IPS-11a (cell line): ENCODE results near the gene CNNM4.

Experiments used
- H3K4me3 ChIP-seq: one replicate; pipeline ENCODE4 v1.5.1; 2013; ENCODE audit warnings: low read depth, low read length, control low read depth

Gene CNNM4

DNA sequence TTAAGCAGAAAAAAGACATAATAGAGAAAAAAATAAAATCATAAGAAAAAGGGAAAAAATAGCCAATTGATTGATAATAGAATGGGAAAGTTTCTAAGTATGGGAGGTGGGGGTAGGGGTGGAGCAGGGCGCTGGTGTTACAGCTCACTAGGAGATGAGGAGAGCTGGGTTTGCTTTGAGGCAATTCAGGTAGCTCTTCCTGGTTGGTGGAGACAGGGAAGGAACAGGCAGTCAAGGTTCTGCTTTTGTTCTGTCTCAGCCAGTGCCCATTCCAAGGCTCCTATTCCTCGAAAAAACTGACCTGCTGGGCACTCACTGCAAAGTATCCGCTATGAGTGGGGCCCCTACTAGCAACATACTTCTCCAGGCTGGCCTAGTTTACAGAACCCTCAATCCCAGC lies 1.7 kb upstream of the CNNM4 start:
- H3K4me3 ChIP-seq = no peak overlapping the region

DNA sequence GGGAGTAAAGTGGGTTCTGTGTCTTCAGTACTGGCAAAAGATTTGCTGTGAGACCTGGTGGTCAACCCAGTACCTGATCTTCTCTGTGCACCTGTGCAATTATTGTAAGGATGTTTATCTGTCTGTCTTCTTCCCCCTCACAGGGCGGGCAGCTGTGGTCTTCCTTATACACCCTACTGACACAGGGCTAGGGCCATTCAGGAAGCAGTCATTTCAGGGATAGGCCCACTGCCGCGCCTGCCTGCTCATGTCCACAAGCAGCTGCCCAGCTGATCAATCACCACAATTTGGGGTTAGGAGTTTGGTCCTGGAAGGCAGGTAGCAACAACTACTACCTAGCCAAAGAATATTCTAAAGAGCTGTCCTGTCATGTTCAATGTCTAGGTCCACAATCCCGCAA lies 1.2 kb upstream of the CNNM4 start:
- H3K4me3 ChIP-seq = no peak overlapping the region

DNA sequence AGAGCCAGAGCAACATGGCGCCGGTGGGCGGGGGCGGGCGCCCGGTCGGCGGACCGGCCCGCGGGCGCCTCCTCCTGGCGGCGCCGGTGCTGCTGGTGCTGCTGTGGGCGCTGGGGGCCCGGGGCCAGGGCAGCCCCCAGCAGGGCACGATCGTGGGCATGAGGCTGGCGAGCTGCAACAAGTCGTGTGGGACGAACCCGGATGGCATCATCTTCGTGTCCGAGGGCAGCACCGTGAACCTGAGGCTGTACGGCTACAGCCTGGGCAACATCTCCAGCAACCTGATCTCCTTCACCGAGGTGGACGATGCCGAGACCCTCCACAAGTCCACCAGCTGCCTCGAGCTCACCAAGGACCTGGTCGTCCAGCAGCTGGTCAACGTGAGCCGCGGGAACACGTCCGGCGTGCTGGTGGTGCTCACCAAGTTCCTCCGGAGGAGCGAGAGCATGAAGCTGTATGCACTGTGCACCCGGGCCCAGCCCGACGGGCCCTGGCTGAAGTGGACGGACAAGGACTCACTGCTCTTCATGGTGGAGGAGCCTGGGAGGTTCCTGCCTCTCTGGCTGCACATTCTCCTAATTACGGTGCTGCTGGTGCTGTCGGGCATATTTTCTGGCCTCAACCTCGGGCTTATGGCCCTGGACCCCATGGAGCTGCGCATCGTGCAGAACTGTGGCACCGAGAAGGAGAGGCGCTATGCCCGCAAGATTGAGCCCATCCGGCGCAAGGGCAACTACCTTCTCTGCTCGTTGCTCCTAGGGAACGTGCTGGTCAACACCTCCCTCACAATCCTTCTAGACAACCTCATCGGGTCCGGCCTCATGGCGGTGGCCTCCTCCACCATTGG lies 507 bp downstream of the CNNM4 start:
- H3K4me3 ChIP-seq = peak overlapping the region; percentile 50

DNA sequence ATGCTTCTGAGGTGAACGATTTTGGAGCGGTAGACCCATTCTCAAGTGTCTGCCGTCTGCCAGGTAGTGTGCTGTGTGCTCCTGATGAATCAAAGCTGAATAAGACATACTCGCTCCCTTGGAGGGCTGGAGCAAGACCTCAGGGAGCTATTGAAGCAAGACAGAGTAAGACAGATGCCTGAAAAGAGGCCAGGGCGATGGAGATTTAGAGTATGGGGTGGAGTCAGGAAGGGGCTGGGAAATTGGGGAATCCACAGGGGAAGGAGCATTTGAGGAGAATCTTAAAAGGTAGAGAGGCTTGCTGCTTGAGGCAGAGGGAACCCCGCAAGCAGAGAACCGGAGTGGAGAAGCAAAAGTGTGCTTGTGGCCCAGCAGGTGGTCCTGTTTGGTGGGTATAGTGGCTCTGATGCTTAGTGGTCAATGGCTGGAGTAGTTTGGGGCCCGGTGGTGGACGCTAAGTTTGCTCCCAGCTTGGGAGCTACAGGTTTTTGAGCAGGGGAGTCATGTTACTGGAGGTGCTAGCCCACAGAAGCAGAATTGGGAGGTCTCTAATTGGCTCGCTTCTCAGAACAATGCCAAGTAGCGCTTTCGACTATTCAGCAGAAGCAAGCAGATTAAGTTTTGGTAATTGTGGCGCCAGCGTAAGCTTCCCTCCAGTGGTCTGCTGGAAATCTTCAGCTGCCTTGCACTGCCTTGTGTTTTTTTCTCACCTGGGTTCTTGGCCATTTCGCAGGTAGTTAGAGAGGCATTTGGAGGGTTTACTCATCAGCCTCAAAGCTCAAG lies 2.0 kb downstream of the CNNM4 start:
- H3K4me3 ChIP-seq = peak overlapping the region; percentile 24

DNA sequence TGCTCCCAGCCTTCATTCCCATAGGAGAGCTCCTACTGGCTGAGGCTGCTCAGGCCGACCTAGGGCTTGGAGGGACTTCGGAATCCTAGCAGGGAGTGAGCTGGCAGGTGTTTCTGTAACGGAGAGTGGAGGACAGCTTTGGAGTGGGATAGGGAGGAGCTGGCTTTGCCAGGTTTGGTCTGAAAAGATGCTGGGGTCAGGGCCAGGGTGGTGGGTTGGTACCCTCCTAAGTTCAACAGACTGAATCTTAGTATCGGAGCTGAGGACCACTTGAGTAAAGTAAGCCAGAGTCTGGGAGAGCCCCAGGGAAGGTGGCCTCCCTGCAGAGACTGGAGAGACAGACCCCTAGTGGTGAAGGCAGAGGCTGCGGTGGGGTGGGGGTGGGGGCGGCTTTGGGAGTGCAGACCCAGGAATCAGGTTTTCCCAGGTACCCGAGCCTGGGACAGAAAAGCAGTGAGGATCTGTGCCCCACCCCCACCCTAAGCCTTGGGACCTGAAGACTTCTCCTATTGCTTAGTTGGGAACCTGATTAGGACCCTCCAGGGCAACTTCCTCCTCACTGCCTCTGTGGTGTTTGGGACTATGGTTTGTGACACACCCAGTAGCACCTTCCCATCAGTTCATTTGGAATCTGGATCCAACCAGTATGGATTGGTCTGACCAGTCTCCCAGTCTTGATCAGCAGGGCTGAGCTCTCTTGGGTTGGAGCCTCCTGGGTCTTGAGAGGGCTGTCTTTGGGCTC lies 3.0 kb downstream of the CNNM4 start:
- H3K4me3 ChIP-seq = no peak overlapping the region

DNA sequence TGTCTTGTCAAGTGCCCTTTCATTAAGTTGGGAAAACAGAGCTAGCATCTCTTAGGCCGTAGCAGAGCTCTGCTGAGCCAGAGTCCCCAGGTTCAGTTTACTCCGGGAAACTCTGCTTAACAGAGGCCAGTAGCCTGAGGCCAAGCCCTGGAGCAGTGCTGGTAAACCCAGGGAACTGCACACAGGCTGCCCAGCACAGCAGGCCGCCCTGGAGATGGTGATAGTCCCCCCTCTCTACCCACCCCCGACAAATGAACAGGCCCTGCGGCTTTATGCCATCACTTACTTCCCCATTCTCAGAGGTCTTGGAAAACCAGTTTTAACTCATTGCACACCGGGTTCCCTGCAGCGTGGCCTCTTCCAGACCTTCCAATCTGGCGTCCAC lies 3.5 kb downstream of the CNNM4 start:
- H3K4me3 ChIP-seq = no peak overlapping the region

DNA sequence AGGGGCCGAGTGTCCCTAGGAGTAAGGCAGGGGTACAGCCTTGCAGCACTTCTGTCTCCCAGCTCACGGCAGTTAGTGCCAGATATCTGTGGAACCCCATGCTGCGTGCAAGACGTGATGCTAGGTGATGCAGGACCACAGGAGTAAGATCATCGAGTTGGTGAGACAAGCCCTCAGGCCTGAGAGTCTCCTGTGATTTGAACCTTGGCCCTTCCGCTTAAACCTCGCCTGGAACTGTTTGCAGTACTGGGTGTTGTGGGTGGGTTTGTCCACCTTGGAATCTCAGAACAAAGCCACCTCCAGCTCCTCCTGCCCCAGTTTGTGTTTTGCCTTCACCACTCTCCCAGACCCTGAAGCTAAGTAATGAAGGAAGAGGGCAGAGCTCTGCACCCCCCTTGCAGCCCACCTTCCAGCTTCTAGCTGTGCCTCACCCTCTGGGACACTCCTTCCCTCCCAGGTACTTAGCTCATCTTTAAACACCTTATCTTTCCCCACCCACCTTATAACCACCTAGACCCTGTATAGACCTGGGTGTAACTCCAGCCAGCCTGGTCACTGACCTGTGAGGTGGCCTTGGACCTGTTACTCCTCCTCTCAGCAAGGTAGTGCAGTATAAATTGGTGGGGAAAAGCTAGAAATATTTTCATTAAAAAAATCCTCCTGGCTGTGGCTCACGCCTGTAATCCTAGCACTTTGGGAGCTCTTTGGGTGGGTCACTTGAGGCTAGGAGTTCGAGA lies 6.6 kb downstream of the CNNM4 start:
- H3K4me3 ChIP-seq = no peak overlapping the region

DNA sequence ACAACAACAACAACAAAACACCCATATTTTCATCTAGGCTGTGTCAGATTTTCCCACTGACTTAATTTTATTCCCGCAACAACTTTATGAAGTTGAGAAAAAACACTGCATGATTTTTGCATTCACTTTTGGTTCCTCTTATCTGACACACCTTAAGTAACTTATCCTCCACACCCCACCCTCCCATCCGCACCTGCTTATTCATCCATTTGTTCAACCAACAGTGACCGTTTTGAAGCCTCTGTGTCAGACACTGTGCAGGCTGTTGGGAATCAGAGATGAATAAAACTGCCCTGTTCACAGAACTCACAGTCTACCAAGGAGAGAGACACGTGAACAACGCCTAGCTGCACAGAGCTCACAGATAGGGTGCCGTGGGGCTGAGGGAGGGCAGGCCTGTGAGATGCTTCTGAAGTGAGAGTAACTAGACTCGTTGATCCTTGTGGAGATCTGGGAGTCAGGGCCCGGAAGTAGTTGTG lies 7.4 kb downstream of the CNNM4 start:
- H3K4me3 ChIP-seq = no peak overlapping the region

DNA sequence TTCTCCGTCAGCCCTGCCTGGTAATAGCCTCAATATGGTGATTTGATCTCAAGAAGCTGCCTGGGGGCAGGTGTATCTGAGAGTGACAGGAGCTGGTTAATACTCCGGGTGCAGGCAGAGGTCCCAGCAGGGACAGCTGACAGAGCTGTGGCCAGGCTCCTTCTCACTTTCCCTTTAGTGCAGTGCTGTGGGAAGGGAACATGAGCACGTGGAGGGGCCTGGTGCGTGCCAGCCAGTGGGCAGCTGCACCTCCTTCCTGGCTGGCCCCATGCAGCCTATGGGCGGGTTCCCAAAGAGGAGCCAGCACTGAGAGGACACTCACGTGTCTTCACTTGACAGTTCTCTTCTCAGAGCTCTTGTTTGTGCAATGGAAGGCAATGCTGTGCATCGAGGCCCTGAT lies 9.1 kb downstream of the CNNM4 start:
- no peak overlapping the region for H3K4me3 ChIP-seq

DNA sequence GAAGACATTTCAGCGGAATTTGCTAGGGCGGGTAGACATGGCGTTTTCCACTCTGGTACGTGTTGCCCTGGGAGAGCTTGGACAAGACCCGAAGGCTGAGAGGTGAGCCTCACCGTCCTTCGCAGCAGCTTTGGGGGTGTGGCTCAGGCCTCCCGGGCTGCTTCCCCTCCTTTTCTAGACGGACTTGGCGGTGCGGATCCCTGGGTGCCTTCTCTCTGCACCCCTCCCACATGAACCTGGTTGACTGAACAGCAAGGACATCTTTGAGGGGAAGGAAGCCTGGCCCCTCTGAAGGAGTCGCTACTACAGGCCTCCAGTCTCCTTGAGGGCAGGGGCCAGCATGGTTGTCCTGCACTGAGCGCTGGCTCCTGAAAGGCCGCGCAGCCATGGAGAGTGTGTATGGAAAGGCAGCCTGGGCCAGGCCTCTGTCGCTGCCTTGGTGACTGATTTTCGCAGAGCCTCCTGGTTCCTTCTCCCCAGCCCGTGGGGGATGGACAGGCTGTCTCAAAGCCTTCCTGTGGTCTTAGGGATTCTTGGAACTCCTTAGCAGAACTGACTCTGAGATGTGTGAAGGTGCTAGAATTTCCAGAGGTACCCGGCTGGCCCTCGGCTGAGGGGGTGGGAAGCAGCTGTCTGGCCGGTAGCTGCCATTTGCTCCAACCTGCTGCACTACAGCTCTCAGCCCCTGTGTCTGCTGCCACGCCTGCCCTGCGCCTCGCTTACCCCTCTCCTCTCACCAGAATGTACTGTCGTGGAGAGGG lies 9.9 kb downstream of the CNNM4 start:
- no peak overlapping the region for H3K4me3 ChIP-seq

DNA sequence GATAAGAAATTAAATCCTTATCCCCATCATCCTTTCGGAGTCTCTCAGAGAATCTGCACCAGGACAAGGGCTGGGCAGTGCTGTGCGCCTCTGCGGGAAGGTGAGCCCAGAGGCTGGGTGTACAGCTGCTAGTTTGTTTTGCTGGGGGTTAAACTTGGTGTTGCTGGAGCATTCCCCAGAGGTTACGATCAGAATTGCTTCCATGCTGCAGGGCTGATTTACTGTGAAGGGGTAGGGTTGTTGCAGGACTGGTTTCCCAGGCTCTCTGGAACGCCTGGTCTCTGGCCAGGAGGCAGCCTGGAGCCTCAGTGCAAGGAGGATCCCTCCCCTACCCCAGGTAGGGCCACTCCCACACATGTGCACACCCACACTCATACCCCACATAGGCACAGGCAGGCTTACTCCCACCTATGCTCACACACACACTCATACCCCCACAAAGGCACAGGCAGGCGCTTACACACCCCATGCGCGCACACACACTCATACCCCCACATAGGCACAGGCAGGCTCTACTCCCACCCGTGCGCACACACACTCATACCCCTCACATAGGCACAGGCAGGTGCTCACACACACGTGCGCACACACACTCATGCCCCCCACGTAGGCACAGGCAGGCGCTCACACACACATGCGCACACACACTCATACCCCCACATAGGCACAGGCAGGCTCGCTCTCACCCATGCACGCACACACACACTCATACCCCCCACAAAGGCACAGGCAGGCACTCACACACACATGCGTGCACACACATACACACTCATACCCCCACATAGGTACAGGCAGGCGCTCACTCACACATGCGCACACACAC lies 11.3 kb downstream of the CNNM4 start:
- no peak overlapping the region for H3K4me3 ChIP-seq

DNA sequence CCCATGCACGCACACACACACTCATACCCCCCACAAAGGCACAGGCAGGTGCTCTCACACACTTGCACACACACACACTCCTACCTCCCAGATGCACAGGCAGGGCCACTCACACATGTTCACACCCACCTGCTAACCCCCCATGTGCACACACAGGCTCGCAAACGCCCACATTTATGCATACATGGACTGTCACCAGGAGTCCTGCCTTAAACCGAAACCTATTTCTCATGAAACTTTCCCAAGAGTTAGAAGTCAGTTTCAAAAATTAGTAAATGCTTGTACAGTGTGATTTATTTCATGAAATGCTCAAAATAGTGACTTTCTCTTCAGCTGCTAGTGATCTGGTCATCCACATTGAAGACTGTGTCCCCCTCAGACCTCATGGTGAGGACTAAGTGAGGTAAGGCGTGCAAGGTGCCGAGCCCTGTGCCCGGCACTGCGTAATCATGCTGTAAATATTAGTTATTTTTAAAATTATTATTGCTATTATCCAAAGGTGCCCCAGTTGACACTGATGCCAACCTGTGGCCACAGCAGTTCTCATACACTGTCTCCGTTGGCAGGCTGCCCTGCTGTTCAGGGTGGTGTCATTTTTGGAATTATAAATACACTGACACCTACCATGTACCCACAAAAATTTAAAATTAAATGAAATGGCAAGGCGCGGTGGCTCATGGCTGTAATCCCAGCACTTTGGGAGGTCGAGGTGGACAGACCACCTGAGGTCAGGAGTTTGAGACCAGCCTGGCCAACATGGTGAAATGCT lies 12.4 kb downstream of the CNNM4 start:
- H3K4me3 ChIP-seq = no peak overlapping the region

DNA sequence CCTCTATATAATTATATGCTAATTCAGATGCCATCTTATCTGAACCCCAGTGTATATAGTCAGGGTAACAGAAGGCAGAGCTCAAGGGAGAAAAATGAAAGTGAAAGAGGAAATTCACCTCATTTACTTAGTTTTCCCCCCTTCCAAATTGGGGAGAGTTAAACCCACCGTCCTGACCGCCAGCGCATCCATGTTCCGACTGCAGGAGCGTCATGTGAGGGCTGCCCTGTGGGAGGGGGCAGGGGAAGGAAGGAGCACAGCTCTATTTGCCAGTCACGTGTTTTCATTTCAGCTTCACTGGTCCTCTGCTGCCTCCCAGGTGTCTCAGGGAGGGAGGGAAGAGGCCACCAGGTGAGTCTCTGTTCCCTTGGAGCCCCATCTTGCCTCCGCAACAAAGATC lies 13.2 kb downstream of the CNNM4 start:
- no peak overlapping the region for H3K4me3 ChIP-seq

DNA sequence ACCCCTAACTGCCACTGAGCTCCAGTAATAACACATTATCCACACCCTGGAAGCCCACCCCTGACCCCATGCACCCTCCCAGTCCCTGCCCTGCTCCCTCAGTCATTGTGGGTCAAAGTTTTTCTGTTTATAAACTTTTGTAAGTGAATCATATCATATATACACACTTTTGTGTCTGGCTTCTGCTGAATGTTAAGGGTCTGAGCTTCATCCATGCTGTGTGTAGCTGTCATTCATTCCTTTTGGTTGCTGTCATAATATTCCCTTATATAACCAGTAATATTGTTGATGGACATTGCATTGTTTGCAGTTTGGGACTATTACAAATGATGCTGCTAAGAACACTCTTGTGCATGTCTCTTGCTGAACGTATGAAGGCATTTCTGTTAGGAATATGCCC lies 14.5 kb downstream of the CNNM4 start:
- no peak overlapping the region for H3K4me3 ChIP-seq

DNA sequence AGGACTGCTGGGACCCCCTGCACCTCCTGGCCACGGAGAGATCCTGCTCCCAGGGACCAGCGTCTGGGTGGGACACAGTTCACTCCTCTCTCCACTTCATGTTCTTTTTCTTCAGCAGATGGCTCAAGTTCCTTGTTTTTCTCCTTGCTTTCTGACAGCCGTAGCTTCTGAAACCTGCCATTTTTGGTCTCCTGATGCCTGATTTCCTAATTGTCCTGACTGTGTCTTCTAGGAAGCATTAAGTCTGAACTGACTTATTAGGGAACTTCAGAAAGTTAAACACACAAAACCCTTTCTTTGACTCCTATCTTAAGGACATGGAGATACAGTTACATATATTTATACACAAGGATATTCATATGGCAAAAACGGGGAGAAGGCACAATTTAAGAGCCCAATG lies 22.7 kb downstream of the CNNM4 start:
- H3K4me3 ChIP-seq = no peak overlapping the region

DNA sequence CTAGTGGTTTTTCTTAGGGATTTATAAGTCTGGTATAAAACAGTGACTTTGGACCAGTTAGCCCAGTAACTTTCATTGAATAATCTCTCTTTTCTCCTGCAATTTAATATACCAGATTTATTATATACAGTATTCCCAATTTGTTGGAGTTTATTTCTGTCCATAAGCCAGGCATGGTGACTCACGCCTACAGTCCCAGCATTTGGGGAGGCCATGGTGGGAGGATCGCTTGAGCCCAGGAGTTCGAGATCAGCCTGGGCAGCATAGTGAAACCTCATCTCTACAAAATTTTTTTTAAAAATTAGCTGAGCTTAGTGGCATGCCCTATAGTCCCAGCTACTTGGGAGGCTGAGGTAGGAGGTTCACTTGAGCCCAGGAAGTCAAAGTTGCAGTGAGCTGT lies 26.7 kb downstream of the CNNM4 start:
- no peak overlapping the region for H3K4me3 ChIP-seq

DNA sequence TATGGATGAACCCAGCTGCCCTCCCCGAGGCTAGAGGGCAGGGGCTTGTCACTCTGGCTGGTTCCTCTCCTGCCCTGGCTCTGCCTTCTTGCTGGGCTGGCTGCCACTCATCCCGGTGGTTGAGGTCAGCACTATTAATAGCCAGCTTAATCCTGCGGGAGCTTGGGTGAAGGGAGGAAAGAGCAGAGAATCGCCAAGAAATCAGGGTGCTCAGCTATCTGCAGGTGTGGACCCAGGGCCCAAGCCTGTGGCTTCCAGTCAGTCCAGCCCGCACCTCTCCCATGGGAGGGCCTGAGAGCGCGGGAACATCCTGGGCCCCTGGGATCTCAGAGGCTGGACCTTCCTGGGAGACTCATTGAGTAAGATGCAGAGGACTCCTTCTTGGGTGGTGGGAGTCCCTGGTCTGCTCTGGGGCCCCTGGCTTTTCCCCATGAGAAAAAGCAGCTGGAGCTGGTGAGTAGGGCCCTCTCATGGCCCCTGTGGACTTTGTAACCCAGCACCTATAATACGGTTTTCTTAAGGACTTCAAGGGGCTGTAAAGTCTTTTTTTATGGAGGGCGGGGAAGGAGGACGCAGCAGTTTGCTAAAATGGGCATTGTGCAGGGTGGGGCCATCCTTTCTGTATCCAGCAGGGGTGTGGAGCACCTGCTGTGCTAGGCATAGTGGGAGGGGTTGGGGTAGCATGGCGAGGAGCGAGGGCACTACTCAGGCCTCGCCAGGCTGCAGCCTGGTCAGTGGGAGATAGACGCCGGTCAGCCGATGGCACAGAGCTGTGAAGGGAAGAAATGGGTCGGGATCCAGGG lies 27.9 kb downstream of the CNNM4 start:
- H3K4me3 ChIP-seq = no peak overlapping the region

DNA sequence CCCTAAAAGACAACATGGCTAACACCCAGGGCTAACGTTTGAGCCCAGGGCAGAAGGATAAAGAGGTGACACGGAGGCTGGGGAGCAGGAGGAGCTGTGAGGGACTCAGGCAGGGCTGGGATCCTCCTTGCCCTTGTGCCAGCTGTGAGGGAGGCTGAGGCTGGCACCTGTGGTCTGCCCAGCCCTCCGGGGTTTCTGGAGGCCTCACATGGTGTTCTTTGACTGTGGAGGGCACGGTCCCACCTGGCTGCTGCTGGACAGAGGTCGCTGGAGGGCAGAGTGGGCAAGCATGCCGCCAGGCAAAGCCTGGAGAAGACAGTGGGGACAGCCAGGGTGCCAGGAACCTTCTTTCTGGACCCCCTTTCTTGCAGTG lies 28.5 kb downstream of the CNNM4 start:
- no peak overlapping the region for H3K4me3 ChIP-seq
